ENCODE results near the gene UNC5A. TPM values are rescaled to one million over a fixed set of nuclear protein-coding genes. Genes with fewer than 3 reads are reported as not detected.

UNC5A gene
- total and polyA plus RNA-seq, 12 donors, result 0.01 to 0.35 (median 0.08) TPM; not detected in 7

DNA sequence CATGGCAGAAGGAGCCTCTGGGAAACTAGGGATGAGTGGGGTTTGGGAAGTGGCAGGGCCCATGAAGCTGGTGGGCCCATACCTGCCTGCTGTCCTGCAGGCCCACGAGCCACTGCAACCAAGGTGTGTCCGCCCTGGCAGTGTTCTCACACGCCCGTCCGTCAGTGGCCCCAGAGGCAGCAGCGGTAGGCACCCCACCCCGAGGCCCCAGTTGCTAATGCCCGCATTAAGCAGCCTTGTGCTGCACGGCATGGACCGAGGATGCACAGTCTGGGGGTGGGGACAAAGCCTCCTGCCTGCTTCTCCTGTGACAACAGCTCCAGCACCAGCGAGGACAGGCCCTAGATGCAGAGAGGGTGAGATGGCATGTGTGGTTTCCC, 47.5 kb downstream of the UNC5A start:
- Histone ChIP-seq H3K9me3 (no peaks in the 10 kb centered on the region), H3K27ac (no peak overlapping the region), H3K36me3 (no peaks in the 10 kb centered on the region), H3K27me3 (peaks cover 0 to 61% (median 29%) of the 10 kb centered on the region in 7 donors), H3K4me1 (no peaks in the 10 kb centered on the region), H3K4me3 (no peak overlapping the region)
- intact Hi-C loops (cut with DNase I), result no loop called here
- 83 to 84% methylated on average over 11 of the region's 11 CpGs for WGBS, 2 donors
- ATAC-seq, result no peak
- TF ChIP-seq, protein P1, sequence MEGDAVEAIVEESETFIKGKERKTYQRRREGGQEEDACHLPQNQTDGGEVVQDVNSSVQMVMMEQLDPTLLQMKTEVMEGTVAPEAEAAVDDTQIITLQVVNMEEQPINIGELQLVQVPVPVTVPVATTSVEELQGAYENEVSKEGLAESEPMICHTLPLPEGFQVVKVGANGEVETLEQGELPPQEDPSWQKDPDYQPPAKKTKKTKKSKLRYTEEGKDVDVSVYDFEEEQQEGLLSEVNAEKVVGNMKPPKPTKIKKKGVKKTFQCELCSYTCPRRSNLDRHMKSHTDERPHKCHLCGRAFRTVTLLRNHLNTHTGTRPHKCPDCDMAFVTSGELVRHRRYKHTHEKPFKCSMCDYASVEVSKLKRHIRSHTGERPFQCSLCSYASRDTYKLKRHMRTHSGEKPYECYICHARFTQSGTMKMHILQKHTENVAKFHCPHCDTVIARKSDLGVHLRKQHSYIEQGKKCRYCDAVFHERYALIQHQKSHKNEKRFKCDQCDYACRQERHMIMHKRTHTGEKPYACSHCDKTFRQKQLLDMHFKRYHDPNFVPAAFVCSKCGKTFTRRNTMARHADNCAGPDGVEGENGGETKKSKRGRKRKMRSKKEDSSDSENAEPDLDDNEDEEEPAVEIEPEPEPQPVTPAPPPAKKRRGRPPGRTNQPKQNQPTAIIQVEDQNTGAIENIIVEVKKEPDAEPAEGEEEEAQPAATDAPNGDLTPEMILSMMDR (IDR thresholded peaks at IDR 0.05), result no peak
- DNase-seq, result no peak

DNA sequence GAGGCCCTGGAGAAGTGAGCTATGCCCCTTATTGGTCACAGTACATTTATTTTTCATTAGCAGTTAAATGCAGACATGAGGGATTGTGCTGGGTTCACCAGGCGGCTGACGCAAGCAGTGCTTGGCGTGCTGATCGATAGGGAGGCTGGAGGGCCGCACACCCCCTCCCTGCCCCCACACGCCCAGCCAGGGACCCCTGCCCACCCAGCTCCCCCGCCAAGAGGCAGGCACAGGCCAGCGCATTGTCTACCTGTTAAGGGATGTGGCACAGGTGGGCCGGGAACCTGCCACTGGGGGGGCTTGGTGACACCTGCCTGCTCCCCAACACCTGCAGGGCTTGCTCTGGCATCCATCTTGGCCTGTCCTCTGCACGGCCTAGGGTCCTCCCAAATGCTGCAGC, 49.6 kb downstream of the UNC5A start:
- Histone ChIP-seq H3K36me3 (no peaks in the 10 kb centered on the region), H3K4me1 (no peaks in the 10 kb centered on the region), H3K4me3 (no peak overlapping the region), H3K9me3 (no peaks in the 10 kb centered on the region), H3K27ac (no peak overlapping the region), H3K27me3 (peaks cover 0 to 64% (median 42%) of the 10 kb centered on the region in 7 donors)
- intact Hi-C loops (cut with DNase I), result no loop called here
- no peak for ATAC-seq
- WGBS, 2 donors, result 68 to 73% methylated on average over 10 of the region's 10 CpGs
- TF ChIP-seq, protein P1 (IDR thresholded peaks at IDR 0.05), result no peak
- no peak for DNase-seq

DNA sequence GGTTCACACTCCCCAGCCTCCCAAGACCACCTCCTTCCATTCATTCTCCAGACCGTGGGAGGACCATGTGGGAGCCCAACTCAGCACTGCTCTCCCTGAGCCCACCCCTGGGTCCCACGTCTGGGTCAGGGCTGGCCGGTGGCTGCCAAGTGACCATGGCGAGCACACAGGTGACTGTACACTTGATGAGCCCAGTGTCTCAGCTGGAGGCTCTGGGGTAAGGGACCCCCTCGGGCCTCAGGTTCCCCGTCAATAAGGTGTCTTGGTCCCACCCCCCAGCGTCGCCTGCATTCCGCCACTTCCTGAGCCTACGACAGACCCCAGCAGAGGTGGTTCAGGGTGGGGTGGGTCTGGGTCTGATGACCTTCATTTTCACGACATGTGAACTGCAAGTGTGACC, 50.0 kb downstream of the UNC5A start:
- Histone ChIP-seq H3K27me3 (peaks cover 0 to 66% (median 44%) of the 10 kb centered on the region in 7 donors), H3K27ac (no peak overlapping the region), H3K4me3 (no peak overlapping the region), H3K4me1 (no peaks in the 10 kb centered on the region), H3K36me3 (no peaks in the 10 kb centered on the region), H3K9me3 (no peaks in the 10 kb centered on the region)
- DNase-seq (no peak), ATAC-seq (no peak)
- WGBS, 2 donors, result 69 to 81% methylated on average over 11 of the region's 11 CpGs
- TF ChIP-seq, protein P1 (IDR thresholded peaks at IDR 0.05), result no peak
- intact Hi-C loops (cut with DNase I), result no loop called here

DNA sequence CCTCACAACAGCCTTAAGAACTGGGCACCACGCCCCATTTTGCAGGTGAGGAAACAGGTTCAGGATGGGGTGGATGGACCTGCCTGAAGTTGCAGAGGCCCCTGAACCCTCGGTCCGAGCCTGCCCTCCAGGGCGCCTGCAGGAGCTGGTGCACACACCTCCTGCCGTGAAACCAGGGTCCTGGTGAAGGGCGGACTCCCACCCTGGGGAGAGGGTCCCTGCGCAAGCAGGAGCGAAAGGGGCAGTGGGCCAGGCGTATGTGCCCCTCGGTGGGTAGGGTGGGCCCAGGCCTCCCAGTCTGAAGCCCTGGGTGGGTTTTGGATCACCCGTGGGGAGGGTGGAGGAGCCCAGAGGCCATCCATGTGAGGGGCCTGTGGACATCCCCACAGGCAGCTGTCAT, 50.9 kb downstream of the UNC5A start:
- ATAC-seq (no peak), DNase-seq (no peak)
- WGBS, 2 donors, result 86% methylated on average over 11 of the region's 11 CpGs
- H3K27me3 ChIP-seq, result peaks cover 0 to 67% (median 50%) of the 10 kb centered on the region in 7 donors
- intact Hi-C loops (cut with DNase I), result no loop called here
- no peak overlapping the region for H3K4me3 ChIP-seq
- H3K27ac ChIP-seq, result no peak overlapping the region
- H3K36me3 ChIP-seq, result no peaks in the 10 kb centered on the region
- H3K9me3 ChIP-seq, result no peaks in the 10 kb centered on the region
- no peaks in the 10 kb centered on the region for H3K4me1 ChIP-seq
- TF ChIP-seq, protein P1 (IDR thresholded peaks at IDR 0.05), result no peak
